B cell (primary cell): ENCODE measurements around the gene GSTA5. TPM values are rescaled to one million over a fixed set of nuclear protein-coding genes. Genes with fewer than 3 reads are reported as not detected.

Source experiments
- ATAC-seq: fragments of 200-7000 bp; cut with Tn5 transposase; one replicate; pipeline ENCODE4 v1.10.0; 2021; ENCODE audit warnings: low read depth, mild to moderate bottlenecking, moderate number of reproducible peaks, moderate library complexity
- CTCF ChIA-PET: fragments of 350-600 bp; sonication (Branson Sonifier 250); formaldehyde crosslinking; loops from one replicate; lab custom pipeline; 2021; ENCODE audit warnings: antibody characterized with exemption, inconsistent platforms; lab: Charles Lee
- POLR2A ChIA-PET: fragments of 350-600 bp; sonication (Branson Sonifier 250); formaldehyde crosslinking; loops from one replicate; lab custom pipeline; 2021; ENCODE audit warnings: antibody characterized with exemption; lab: Charles Lee
- DNase-seq: peaks from one replicate; pipeline ENCODE4 v3.0.0; 2013
- H2AFZ ChIP-seq: 2 replicates; pipeline ENCODE4 v1.6.1; 2012; ENCODE audit warnings: mild to moderate bottlenecking, low read depth, low read length; ENCODE audit not compliant: insufficient read depth, poor library complexity, severe bottlenecking
- H3K27ac ChIP-seq, 2 donors: 1 replicate in 1 of 2; 2 replicates in 1 of 2; pipeline ENCODE4 v1.5.1; 2012 to 2013; ENCODE audit warnings: low read length in 2 of 2, mild to moderate bottlenecking in 2 of 2, moderate library complexity in 1 of 2
- H3K27me3 ChIP-seq, 4 experiments: fragments of 200-600 bp in 1 of 4; sonication (generic) in 1 of 4; replicated peaks in 1 of 4; 1 replicate in 2 of 4; 2 replicates in 2 of 4; pipeline versions ENCODE4 v1.6.1 to v1.7.0; 2013 to 2016; ENCODE audit warnings: low read length in 3 of 4, mild to moderate bottlenecking in 2 of 4, mixed read lengths in 1 of 4, moderate library complexity in 1 of 4; ENCODE audit not compliant: insufficient read depth in 4 of 4, control insufficient read depth in 3 of 4; ENCODE audit errors: control extremely low read depth in 1 of 4
- H3K36me3 ChIP-seq, 2 experiments: replicated peaks in 1 of 2; 1 replicate in 1 of 2; 2 replicates in 1 of 2; pipeline versions ENCODE4 v1.6.1 to v1.7.1; 2013; ENCODE audit warnings: low read length in 1 of 2; ENCODE audit not compliant: insufficient read depth in 2 of 2, control insufficient read depth in 1 of 2; ENCODE audit errors: control extremely low read depth in 1 of 2, extremely low read depth in 1 of 2
- H3K4me1 ChIP-seq, 2 donors: fragments of 200-600 bp in 1 of 2; sonication (generic) in 1 of 2; 1 replicate in 1 of 2; 2 replicates in 1 of 2; pipeline versions ENCODE4 v1.5.1 to v1.6.1; 2013 to 2017; ENCODE audit warnings: low read length in 2 of 2; ENCODE audit not compliant: control insufficient read depth in 2 of 2, insufficient read depth in 2 of 2
- H3K4me2 ChIP-seq: replicated peaks from 2 replicates; pipeline ENCODE3; 2012; ENCODE audit warnings: mild to moderate bottlenecking, low read depth, low read length; ENCODE audit not compliant: poor library complexity, severe bottlenecking
- H3K4me3 ChIP-seq, 5 experiments: fragments of 200-600 bp in 1 of 5; sonication (generic) in 1 of 5; 1 replicate in 3 of 5; 2 replicates in 2 of 5; pipeline versions ENCODE4 v1.5.1 to v1.7.0; 2011 to 2016; ENCODE audit warnings: low read length in 4 of 5, mild to moderate bottlenecking in 4 of 5, low read depth in 2 of 5, control low read depth in 1 of 5, moderate library complexity in 1 of 5; ENCODE audit not compliant: insufficient read depth in 1 of 5; ENCODE audit errors: control extremely low read depth in 1 of 5, extremely low read depth in 1 of 5
- H3K79me2 ChIP-seq: fragments of 200-600 bp; sonication (generic); one replicate; pipeline ENCODE4 v1.6.0; 2016; ENCODE audit warnings: low read length; ENCODE audit not compliant: control insufficient read depth, insufficient read depth
- H3K9ac ChIP-seq: fragments of 200-600 bp; sonication (generic); 2 replicates; pipeline ENCODE4 v1.6.1; 2017; ENCODE audit warnings: mild to moderate bottlenecking, low read length, moderate library complexity
- H3K9me3 ChIP-seq, 3 donors: one replicate each; pipeline versions ENCODE4 v1.6.1 to v1.7.1; 2013; ENCODE audit warnings: low read length in 2 of 3; ENCODE audit not compliant: control insufficient read depth in 2 of 3, insufficient read depth in 1 of 3; ENCODE audit errors: control extremely low read depth in 1 of 3
- H4K20me1 ChIP-seq: 2 replicates; pipeline ENCODE4 v1.6.0; 2012; ENCODE audit warnings: mild to moderate bottlenecking, low read length; ENCODE audit not compliant: insufficient read depth, control insufficient read depth, poor library complexity, severe bottlenecking
- H3K27ac Mint-ChIP-seq: one replicate; pipeline ENCODE4 v1.8.0; 2021; ENCODE audit warnings: mixed read lengths
- H3K27me3 Mint-ChIP-seq: one replicate; pipeline ENCODE4 v1.8.0; 2021; ENCODE audit warnings: mixed read lengths
- H3K4me1 Mint-ChIP-seq: one replicate; pipeline ENCODE4 v1.8.0; 2021; ENCODE audit warnings: mixed read lengths
- H3K4me3 Mint-ChIP-seq: one replicate; pipeline ENCODE4 v1.8.0; 2021; ENCODE audit warnings: mixed read lengths
- H3K9me3 Mint-ChIP-seq: one replicate; pipeline ENCODE4 v1.8.0; 2022; ENCODE audit warnings: mixed read lengths; ENCODE audit not compliant: insufficient read depth
- CTCF ChIP-seq: fragments of 200-600 bp; IDR thresholded peaks from one replicate; pipeline ENCODE4 v1.8.0; 2022; ENCODE audit warnings: antibody characterized with exemption, mild to moderate bottlenecking
- EZH2 ChIP-seq: IDR thresholded peaks from 2 replicates; pipeline ENCODE4 v1.6.1; 2012; ENCODE audit warnings: borderline replicate concordance, low read depth, mild to moderate bottlenecking, moderate library complexity, low read length; ENCODE audit not compliant: insufficient read depth, poor library complexity, severe bottlenecking
- WGBS: methylation state at CpG from one replicate; pipeline ENCODE4 v1.1.5; 2013; ENCODE audit warnings: missing lambda C conversion rate; ENCODE audit not compliant: insufficient coverage; 5-methylcytosine and 5-hydroxymethylcytosine counted together
- intact Hi-C: fragments of 100-400 bp; cut with micrococcal nuclease; formaldehyde crosslinking; loops from one replicate; pipeline ENCODE4 v1.10.0; 2022
- polyA plus RNA-seq: library from polyadenylated mRNA; depleted of rRNA; stranded (reverse); fragments of >200 nt; gene quantifications from 2 replicates; pipeline ENCODE4 v1.2.3, GENCODE V29; 2012
- total RNA-seq, 2 donors: library from RNA; stranded (reverse); fragments of 120-200 nt in 1 of 2; gene quantifications; 1 replicate in 1 of 2; 2 replicates in 1 of 2; pipeline versions ENCODE4 v1.2.3 to v1.2.4, GENCODE V29; 2013 to 2022

The GSTA5 gene
- total and polyA plus RNA-seq, 2 donors (not counting 1 experiment from before 2014, with no cell fraction given): not detected

DNA sequence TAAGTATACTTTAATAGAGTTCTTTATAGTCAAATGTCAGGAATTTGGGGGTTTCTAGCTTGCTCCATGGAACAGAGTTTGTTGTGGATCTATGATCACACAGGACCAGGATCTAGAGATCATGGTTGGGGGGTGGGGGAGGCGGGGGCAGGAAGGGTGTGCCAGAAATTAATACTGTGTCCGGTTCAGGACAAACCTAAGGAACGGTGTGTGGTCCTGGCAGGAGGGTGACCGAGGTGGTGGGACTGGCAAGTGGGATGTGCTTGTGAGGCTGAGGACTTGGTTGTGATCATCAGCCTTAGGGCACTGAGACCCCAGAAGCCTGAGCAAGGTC is 41.0 kb upstream of the GSTA5 start:
- CTCF ChIA-PET: interaction anchor here (1.1 to 1.5 kb wide), 4 partner anchors 9 to 114 kb away, joined by 3 to 5 read pairs (median 4); partner anchors contain the start of gene GSTA4
- peak; percentile 7 for DNase-seq
- H3K9me3 ChIP-seq: no peaks in the 10 kb centered on the region
- WGBS: 91% methylated on average over 4 of the region's 4 CpGs
- H3K4me1 Mint-ChIP-seq: peaks cover 3% of the 10 kb centered on the region
- intact Hi-C loops: loop anchor here (5.0 kb wide), 1 partner anchor 116 kb away; the partner anchor contains the start of gene GSTA4
- peak overlapping the region; percentile 88 for H3K4me3 Mint-ChIP-seq
- peaks cover 0 to 2% (median 0%) of the 10 kb centered on the region in 4 experiments for H3K27me3 ChIP-seq
- no peak overlapping the region for H3K27ac ChIP-seq
- no peak for ATAC-seq
- H3K4me2 ChIP-seq: peak overlapping the region; percentile 75
- H3K9ac ChIP-seq: peak overlapping the region; percentile 65
- H3K27ac Mint-ChIP-seq: no peak overlapping the region
- peaks cover 0 to 9% of the 10 kb centered on the region in 2 donors for H3K4me1 ChIP-seq
- no peak for TF ChIP-seq EZH2
- no peak for TF ChIP-seq CTCF
- peak overlapping the region in 2 of 5 experiments; percentile 59 to 69 for H3K4me3 ChIP-seq
- H2AFZ ChIP-seq: peak overlapping the region; percentile 93
- H3K36me3 ChIP-seq: no peaks in the 10 kb centered on the region
- POLR2A ChIA-PET: no interaction called here
- H3K9me3 Mint-ChIP-seq: no peaks in the 10 kb centered on the region
- H4K20me1 ChIP-seq: no peaks in the 10 kb centered on the region
- no peaks in the 10 kb centered on the region for H3K27me3 Mint-ChIP-seq
- no peaks in the 10 kb centered on the region for H3K79me2 ChIP-seq

DNA sequence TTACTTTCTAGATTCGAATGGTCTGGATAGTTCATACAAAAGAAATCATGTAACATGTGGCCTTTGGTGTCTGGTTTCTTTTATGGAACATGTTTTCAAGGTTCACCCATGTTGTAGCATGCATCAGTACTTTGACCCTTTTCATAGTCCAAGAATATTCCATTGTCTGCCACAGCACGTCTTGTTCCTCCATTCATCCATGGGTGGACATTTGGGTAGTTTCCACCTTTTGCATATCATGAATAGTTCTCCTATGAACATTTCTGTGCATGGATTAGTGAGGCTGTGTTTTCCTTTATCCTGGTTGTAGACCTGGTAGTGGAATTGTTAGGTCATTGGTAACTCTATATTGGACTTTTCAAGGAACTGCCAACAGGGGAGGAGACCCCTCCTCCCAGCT is 37.2 kb upstream of the GSTA5 start:
- Histone ChIP-seq H3K9ac (no peak overlapping the region), H3K4me3 (no peak overlapping the region), H2AFZ (no peak overlapping the region), H3K36me3 (no peaks in the 10 kb centered on the region), H3K9me3 (peaks cover 0 to 4% (median 0%) of the 10 kb centered on the region in 3 donors), H4K20me1 (no peaks in the 10 kb centered on the region), H3K27ac (no peak overlapping the region), H3K27me3 (no peaks in the 10 kb centered on the region), H3K4me1 (peaks cover 0 to 9% of the 10 kb centered on the region in 2 donors), H3K4me2 (no peak overlapping the region), H3K79me2 (no peaks in the 10 kb centered on the region)
- ATAC-seq (no peak), DNase-seq (no peak)
- TF ChIP-seq EZH2: no peak
- no peak for TF ChIP-seq CTCF
- peaks cover 9% of the 10 kb centered on the region for H3K27me3 Mint-ChIP-seq
- ChIA-PET POLR2A (no interaction called here), CTCF (no interaction called here)
- no CpG with 5 or more reads among the region's 2 CpGs for WGBS
- intact Hi-C loops: no loop called here
- H3K4me1 Mint-ChIP-seq: peaks cover 3% of the 10 kb centered on the region
- no peak overlapping the region for H3K27ac Mint-ChIP-seq
- no peaks in the 10 kb centered on the region for H3K9me3 Mint-ChIP-seq
- no peak overlapping the region for H3K4me3 Mint-ChIP-seq
